Stimulated activated naive B cell treated with anti-CD40 and anti-IgM and Interleukin-4, amounts not matched to agents 10 μg/mL and 1 μg/mL and 100 μg/mL, for 72 hours (primary cell): Measurements from ENCODE around the gene MRNIP.

ENCODE experiments used
- ATAC-seq, 2 donors: fragments of 150-1000 bp; cut with Tn5 transposase; replicated peaks; 2 replicates each; pipeline ENCODE4 v1.10.0; 2021; ENCODE audit warnings: moderate library complexity in 1 of 2
- DNase-seq: peaks from one replicate; pipeline ENCODE4 v3.0.0; 2021
- H3K27ac Mint-ChIP-seq: one replicate; pipeline ENCODE4 v1.8.0; 2022; ENCODE audit warnings: mild to moderate bottlenecking, mixed read lengths
- H3K27me3 Mint-ChIP-seq, 2 donors: one replicate each; pipeline ENCODE4 v1.8.0; 2022; ENCODE audit warnings: mixed read lengths in 2 of 2
- H3K36me3 Mint-ChIP-seq, 2 donors: one replicate each; pipeline ENCODE4 v1.8.0; 2022; ENCODE audit warnings: mixed read lengths in 2 of 2, mild to moderate bottlenecking in 1 of 2
- H3K4me1 Mint-ChIP-seq, 2 donors: one replicate each; pipeline ENCODE4 v1.8.0; 2022; ENCODE audit warnings: mixed read lengths in 2 of 2, mild to moderate bottlenecking in 1 of 2
- H3K4me3 Mint-ChIP-seq, 2 donors: one replicate each; pipeline ENCODE4 v1.8.0; 2022; ENCODE audit warnings: mild to moderate bottlenecking in 2 of 2, mixed read lengths in 2 of 2, moderate library complexity in 1 of 2
- H3K9me3 Mint-ChIP-seq, 2 donors: one replicate each; pipeline ENCODE4 v1.8.0; 2022; ENCODE audit warnings: mixed read lengths in 2 of 2, mild to moderate bottlenecking in 1 of 2

The MRNIP gene

DNA sequence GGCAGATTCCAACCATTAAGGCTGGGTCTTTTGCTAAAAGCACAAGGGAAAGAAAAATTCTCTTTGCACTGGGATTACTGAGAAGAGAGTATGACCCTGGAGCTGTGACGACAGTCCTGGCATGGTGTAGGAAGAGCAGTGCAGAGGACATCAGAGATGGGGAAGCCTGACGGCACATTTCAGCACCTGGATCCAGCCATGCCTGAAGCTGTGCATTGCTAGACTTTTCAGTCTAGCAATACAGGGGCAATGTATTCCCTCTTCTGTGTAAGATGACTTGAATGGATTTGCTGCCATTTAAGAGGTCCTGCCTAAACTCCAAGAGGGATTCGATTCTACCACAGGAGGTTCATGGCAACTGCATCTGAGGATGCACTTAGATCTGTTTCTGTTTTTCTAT is 12.3 kb upstream of the MRNIP start:
- ATAC-seq: no peak
- no peak overlapping the region for H3K27ac Mint-ChIP-seq
- H3K36me3 Mint-ChIP-seq: peaks cover 56 to 64% of the 10 kb centered on the region in 2 donors
- H3K27me3 Mint-ChIP-seq: no peaks in the 10 kb centered on the region
- H3K4me3 Mint-ChIP-seq: no peak overlapping the region
- no peaks in the 10 kb centered on the region for H3K9me3 Mint-ChIP-seq
- H3K4me1 Mint-ChIP-seq: peaks cover 8 to 20% of the 10 kb centered on the region in 2 donors
- no peak for DNase-seq

DNA sequence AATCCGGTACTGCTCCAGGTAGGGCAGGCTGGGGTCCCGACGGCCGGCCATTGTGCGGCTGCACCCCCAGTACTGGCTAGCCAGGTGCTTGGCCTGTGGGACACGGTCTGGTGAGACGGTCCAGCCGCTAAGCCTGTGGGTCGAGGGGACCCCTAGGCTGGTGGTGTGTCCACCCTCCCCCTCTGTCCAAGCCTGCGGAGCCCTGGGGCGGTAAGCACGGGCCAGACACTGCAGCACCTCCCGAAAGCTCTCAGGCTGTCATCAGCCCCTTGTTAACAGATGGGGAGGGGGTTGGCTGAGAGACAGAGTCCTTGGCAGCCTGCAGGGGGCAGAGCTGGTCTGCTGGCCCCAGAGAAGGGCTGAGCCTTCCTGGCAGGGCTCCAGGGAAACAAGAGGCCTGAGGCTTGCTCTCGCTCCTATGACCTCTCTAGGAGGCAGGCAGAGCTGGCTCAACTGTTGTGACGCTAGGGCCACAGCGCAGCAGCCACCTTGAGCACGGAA is 11.8 kb upstream of the MRNIP start:
- no peak overlapping the region for H3K4me3 Mint-ChIP-seq
- peaks cover 58 to 66% of the 10 kb centered on the region in 2 donors for H3K36me3 Mint-ChIP-seq
- H3K9me3 Mint-ChIP-seq: no peaks in the 10 kb centered on the region
- H3K4me1 Mint-ChIP-seq: peaks cover 8 to 23% of the 10 kb centered on the region in 2 donors
- no peak overlapping the region for H3K27ac Mint-ChIP-seq
- no peak for DNase-seq
- no peaks in the 10 kb centered on the region for H3K27me3 Mint-ChIP-seq
- ATAC-seq: peak in 1 of 2 donors; percentile 32

DNA sequence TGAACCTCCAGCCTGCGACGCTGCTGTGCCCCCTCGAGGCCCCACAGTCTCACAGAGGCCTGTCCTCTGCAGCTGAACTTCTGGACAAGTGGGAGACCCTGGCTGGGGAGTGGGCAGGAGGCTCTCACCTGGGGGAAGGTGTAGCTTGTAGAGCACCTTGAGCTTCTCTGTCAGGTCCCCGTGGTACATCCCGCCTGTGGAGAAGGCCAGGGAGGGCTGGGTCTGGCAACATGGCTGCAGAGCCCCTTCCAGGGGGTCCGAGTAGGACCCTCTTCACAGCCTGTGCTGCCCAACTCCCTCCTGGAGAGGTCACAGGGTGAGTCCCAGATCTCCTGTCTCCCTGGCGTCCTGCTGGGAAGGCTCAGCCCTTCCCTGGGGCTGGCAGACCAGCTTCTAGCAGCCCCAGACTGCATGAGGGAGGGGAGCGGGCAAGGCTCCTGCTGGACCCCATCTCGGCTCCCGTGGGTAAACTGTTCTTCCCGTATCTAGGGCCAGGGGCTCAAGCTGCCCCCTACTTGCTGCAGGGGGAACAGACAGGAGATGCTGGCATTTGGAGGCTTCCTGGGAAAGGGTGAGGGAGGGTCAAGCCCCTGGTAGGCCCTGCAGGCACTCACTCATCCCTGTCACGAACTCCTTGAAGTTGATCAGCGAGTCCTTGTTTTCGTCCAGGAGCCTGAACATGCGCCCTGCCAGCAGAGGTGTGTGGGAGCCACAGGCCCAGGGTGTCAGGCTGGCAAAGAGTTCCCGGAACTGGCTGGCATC is 11.2 kb upstream of the MRNIP start:
- H3K27ac Mint-ChIP-seq: peak overlapping the region; percentile 31
- peaks cover 8 to 25% of the 10 kb centered on the region in 2 donors for H3K4me1 Mint-ChIP-seq
- DNase-seq: no peak
- H3K9me3 Mint-ChIP-seq: no peaks in the 10 kb centered on the region
- no peaks in the 10 kb centered on the region for H3K27me3 Mint-ChIP-seq
- H3K36me3 Mint-ChIP-seq: peaks cover 58 to 67% of the 10 kb centered on the region in 2 donors
- H3K4me3 Mint-ChIP-seq: no peak overlapping the region
- no peak for ATAC-seq

DNA sequence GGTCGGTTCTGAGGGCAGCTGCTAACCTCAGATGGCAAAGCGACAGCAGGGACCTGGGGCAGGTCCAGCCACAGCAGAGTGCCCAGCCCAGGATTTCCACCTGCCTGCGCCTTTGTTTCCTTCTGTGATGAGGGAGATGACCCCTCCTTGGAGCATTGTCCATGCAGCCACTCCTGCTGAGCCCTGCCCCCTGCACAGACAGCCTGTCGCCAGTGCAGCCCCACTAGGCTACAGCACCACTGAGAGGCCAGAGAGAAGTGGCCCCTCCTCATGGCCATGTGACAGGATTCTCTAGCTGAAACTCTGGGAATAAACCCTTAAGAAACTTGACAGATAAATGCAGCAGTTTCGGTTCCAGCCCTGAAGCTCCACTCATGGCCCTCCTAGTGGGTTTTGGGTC is 10.5 kb upstream of the MRNIP start:
- H3K27me3 Mint-ChIP-seq: no peaks in the 10 kb centered on the region
- H3K27ac Mint-ChIP-seq: no peak overlapping the region
- H3K4me3 Mint-ChIP-seq: no peak overlapping the region
- peaks cover 56 to 64% of the 10 kb centered on the region in 2 donors for H3K36me3 Mint-ChIP-seq
- peaks cover 8 to 25% of the 10 kb centered on the region in 2 donors for H3K4me1 Mint-ChIP-seq
- no peaks in the 10 kb centered on the region for H3K9me3 Mint-ChIP-seq
- DNase-seq (no peak), ATAC-seq (no peak)

DNA sequence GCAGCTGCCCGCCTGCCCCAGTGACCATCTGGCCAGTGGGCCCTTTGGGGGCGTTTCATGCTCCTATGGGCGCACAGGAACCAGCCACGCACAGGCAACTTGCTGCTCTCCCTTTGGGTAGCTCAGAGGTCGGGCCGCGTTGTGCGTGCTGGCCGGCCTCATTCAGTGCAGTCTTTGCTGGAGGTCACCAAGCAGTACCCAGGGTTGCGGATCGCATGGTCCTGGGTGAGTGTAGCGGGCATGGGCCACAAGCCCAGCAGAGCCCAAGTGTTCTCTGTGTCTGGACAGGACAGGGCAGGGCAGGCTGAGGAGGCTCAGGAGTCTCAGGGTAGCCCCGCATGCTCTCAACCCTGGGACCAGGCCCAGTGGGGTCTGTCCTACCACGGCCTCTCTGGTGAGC is 9.9 kb upstream of the MRNIP start:
- no peak for DNase-seq
- no peak overlapping the region for H3K4me3 Mint-ChIP-seq
- H3K36me3 Mint-ChIP-seq: peaks cover 58 to 64% of the 10 kb centered on the region in 2 donors
- no peak overlapping the region for H3K27ac Mint-ChIP-seq
- H3K9me3 Mint-ChIP-seq: no peaks in the 10 kb centered on the region
- no peak for ATAC-seq
- H3K4me1 Mint-ChIP-seq: peaks cover 8 to 25% of the 10 kb centered on the region in 2 donors
- H3K27me3 Mint-ChIP-seq: no peaks in the 10 kb centered on the region

DNA sequence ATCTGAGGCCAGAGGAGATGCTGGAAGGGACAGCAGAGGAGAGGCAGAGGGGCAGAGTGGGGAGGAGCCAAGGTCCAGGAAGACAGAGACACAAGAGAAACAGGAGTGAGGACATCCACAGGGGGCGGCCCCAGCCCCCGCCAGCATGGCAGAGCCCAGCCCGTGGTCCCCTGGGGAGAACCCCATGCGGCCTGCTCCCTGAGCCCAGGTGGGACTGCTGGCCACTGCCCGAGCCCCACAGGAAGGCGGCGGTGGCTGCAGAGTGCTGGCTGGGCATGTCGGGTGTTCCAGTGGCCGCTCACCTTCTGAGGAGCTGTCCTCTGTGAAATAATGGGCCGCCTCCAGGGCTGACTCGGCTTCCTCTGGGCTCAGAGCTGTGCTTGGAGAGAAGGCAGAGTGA is 8.9 kb upstream of the MRNIP start:
- Mint-ChIP-seq H3K27ac (peak overlapping the region; percentile 20), H3K27me3 (no peaks in the 10 kb centered on the region), H3K4me3 (no peak overlapping the region), H3K9me3 (no peaks in the 10 kb centered on the region), H3K36me3 (peaks cover 67% of the 10 kb centered on the region in 2 donors), H3K4me1 (peaks cover 8 to 25% of the 10 kb centered on the region in 2 donors)
- no peak for ATAC-seq
- no peak for DNase-seq

DNA sequence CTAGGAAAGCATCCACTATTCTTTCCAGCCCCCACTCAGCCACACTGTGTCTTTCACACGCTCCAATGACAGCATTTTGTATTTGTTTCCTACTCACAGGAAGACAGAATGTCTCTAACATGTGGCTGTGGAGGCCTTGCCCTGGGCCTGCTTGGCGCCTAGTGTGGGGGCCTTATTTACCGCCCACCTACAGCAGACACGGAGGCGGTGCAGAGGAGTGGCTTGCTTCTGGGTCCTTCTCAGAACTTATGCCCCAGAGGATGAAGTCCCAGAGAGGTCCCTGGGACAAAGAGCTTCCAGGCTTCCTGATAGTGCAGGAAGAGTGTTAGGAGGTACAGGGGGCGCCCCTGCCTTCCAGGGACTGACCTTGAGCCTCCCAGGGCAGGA is 8.5 kb upstream of the MRNIP start:
- peaks cover 65 to 66% of the 10 kb centered on the region in 2 donors for H3K36me3 Mint-ChIP-seq
- H3K4me1 Mint-ChIP-seq: peaks cover 8 to 25% of the 10 kb centered on the region in 2 donors
- ATAC-seq (no peak), DNase-seq (no peak)
- H3K9me3 Mint-ChIP-seq: no peaks in the 10 kb centered on the region
- no peaks in the 10 kb centered on the region for H3K27me3 Mint-ChIP-seq
- no peak overlapping the region for H3K27ac Mint-ChIP-seq
- H3K4me3 Mint-ChIP-seq: no peak overlapping the region

DNA sequence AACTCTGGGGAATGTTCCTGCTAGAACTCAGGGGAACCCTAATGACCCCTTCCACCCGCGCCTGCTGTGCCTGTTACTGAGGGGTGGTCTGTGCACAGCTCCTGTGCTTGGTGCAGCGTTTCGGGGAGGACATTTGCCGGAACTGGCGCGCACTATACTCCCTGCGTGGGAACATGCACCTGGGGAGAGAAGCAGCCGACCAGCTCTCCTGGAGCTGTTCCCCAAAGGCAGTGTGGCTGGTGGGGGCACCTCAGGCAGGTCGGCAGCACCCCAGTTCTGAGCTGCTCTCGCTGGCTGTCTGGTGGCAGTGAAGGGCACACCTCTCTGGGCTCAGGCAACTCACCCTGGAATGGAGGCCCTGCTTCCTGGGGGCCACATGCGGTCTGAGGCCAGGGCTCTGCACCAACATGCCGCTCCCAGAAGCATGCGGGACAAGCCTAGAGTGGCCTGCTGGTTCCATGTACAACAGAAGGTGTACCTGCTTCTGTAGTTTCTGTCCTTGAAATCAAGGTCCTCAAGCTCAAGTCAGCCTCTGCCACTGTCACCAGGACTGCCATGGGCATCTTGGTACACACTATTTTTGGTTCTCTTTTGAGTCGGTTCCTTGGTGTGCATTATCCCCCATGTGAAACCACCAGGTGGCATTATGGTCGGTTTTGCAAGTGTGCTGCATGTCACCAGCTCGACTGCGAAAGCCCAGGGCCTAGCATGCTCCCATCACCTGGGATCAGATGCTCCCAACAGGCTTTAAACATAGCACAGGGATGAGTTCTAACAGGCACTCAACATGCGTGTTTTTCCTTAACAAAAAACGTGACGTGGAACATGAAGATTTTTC is 7.8 kb upstream of the MRNIP start:
- Mint-ChIP-seq H3K27ac (no peak overlapping the region), H3K4me3 (no peak overlapping the region), H3K9me3 (no peaks in the 10 kb centered on the region), H3K4me1 (peaks cover 8 to 25% of the 10 kb centered on the region in 2 donors), H3K36me3 (peaks cover 64% of the 10 kb centered on the region in 2 donors), H3K27me3 (no peaks in the 10 kb centered on the region)
- ATAC-seq: peak; percentile 78 to 85
- no peak for DNase-seq

DNA sequence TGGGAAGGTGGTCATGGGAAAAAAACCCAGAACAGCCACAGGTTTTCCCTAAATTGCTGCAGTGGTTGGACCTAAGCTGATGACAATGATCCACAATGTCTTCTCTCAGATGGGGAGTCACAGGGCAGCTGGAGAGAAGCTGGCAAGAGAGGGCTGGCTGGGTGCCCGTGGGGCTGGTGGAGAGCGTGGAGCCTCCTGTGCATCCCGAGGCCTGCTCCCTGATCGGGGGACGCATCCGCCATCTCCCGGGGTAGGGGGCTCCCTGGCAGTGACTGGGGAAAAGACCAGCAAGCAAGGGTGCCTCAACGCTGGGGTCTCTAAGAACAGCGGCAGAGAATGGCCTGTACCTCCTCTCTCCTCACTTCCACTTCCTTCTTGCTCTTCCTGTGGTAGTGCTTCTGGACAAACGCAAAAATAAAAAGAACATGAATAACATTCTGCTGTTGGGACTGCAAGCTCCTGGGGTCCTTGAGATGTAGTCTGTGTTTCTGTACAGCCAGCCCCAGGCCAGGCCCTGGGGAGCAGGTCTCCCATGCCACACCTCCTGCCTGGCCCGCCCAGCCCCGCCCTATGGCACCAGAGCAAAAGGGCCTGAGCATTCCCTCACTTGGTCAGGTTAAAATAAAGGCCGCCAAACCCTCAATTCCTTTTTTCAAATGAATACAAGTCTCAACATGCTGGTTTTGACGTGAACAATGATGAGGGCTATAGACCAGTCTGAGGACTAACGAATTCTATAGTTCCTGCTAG is 7.0 kb upstream of the MRNIP start:
- no peak for ATAC-seq
- no peak overlapping the region for H3K4me3 Mint-ChIP-seq
- no peaks in the 10 kb centered on the region for H3K9me3 Mint-ChIP-seq
- no peak overlapping the region for H3K27ac Mint-ChIP-seq
- peaks cover 8 to 25% of the 10 kb centered on the region in 2 donors for H3K4me1 Mint-ChIP-seq
- peaks cover 56 to 57% of the 10 kb centered on the region in 2 donors for H3K36me3 Mint-ChIP-seq
- H3K27me3 Mint-ChIP-seq: no peaks in the 10 kb centered on the region
- no peak for DNase-seq

DNA sequence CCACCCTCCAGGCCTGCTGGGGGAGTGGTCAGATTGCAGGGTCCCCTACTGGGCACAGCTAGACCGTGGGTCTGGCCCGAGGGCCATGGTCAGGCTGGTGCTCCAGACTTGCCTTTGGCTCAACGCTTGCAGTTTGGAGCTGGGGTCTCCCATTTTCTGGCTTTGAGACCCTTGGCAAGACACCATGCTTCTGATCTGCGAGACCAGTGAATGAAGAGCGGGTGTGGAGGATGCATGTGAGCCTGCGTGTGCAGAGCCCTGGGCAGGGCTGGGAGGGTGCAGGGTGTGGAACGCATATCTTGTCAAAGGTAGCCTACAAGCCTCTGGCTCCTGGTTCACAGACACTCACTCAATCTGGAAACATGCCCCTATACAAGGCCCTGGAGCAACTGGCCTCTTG is 6.1 kb upstream of the MRNIP start:
- Mint-ChIP-seq H3K9me3 (no peaks in the 10 kb centered on the region), H3K27me3 (no peaks in the 10 kb centered on the region), H3K4me3 (no peak overlapping the region), H3K4me1 (peaks cover 15 to 35% of the 10 kb centered on the region in 2 donors), H3K27ac (no peak overlapping the region), H3K36me3 (peaks cover 49 to 58% of the 10 kb centered on the region in 2 donors)
- ATAC-seq (no peak), DNase-seq (no peak)

DNA sequence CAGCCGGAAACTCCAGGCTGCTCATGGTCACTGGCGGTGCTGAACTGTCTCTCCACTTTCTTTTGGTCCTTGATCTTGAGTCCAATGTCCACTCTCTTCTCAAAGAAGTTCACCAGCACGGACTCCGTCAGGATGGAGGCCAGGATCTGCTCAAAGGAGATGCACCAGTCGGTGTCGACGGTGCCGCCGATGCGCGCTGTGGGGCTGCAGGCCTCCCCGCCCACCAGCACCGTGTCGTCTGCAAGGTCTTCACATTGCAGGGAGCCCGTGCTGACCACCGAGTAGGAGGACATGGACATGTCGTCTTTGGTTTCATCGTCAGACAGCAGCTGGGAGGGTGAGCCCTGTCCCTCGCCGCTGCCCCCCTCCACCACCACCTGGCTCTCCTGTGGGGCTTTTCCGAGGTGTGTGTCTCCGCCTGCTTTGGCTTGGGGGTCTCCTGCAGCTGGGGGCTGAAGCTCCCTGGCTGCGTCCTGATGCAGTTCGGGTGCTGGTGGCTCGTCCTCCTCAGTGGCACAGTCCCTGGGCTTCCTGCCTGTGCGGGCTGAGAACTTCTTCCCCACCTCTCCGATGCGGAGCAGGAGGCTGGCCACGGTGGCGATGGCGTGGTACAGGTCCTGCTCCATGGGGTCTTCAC is 5.0 kb upstream of the MRNIP start:
- peaks cover 15 to 42% of the 10 kb centered on the region in 2 donors for H3K4me1 Mint-ChIP-seq
- H3K4me3 Mint-ChIP-seq: no peak overlapping the region
- ATAC-seq (no peak), DNase-seq (no peak)
- H3K36me3 Mint-ChIP-seq: peaks cover 45 to 48% of the 10 kb centered on the region in 2 donors
- H3K27me3 Mint-ChIP-seq: no peaks in the 10 kb centered on the region
- H3K27ac Mint-ChIP-seq: peak overlapping the region; percentile 75
- H3K9me3 Mint-ChIP-seq: no peaks in the 10 kb centered on the region

DNA sequence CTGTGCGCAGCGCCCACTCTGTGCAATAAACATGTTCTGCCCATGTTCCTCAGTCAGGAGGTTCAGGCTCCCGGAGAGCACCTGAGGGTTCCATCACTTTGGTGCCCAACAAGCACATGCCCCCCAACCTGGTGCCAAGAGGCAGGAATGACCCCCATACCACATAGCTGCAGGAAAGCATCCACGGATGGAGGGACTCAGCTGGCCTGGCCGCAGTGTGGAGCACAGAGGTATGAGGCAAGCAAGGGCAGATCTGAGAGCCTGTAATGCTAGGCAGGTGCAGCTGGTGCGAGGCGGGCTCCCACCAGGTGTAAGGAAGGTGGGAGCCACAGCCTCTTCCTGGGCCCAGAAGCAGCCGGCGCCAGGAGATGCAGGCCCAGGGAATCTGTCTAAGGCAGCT is 4.3 kb upstream of the MRNIP start:
- no peak for ATAC-seq
- H3K36me3 Mint-ChIP-seq: peaks cover 39 to 41% of the 10 kb centered on the region in 2 donors
- peak overlapping the region; percentile 79 for H3K27ac Mint-ChIP-seq
- H3K9me3 Mint-ChIP-seq: no peaks in the 10 kb centered on the region
- H3K4me3 Mint-ChIP-seq: no peak overlapping the region
- DNase-seq: no peak
- H3K27me3 Mint-ChIP-seq: no peaks in the 10 kb centered on the region
- H3K4me1 Mint-ChIP-seq: peaks cover 17 to 40% of the 10 kb centered on the region in 2 donors

DNA sequence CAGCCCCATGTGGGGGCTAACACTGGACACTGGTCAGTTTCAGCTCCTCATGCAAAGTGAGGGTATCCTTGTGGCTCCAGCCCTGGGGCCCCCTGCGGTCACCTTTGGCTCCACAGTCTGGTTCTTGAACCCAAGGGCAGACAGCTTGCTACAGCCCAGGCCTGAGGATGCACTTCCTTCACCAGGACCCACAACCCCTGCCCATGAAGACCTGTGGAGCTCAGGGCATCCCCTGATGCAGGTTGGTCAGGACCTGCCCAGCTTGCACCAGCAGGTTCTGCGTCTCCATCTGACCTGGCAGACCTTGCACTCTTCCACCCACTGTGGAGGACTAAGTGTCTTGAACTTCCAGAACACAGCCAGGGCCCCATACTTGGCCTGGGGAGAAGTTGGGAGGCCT is 3.7 kb upstream of the MRNIP start:
- Mint-ChIP-seq H3K36me3 (peaks cover 36 to 37% of the 10 kb centered on the region in 2 donors), H3K9me3 (no peaks in the 10 kb centered on the region), H3K27me3 (no peaks in the 10 kb centered on the region), H3K27ac (no peak overlapping the region), H3K4me3 (no peak overlapping the region), H3K4me1 (peaks cover 16 to 39% of the 10 kb centered on the region in 2 donors)
- no peak for DNase-seq
- no peak for ATAC-seq

DNA sequence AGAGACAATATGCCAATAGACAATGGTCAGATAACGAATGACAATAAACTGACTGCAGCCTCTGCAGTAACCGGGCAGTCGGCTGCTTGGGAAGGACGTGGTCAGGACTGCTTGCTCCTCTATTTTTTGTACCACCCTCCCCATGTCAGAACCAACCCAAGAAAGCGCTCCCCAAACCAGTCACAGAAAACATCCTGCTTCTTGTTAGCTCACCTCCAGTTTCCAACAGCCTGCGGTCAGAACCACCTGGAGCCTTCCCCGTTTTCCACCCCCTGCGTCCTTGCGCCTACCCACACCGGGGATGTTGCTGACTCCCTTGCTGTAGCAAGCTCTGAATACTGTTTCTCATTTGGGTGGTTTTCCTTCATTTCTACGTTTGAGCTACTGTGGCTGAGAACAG is 1.7 kb upstream of the MRNIP start:
- Mint-ChIP-seq H3K27me3 (no peaks in the 10 kb centered on the region), H3K27ac (peak overlapping the region; percentile 53)

More for the DNA sequence above, 1.7 kb upstream of the MRNIP start:
- no peak for ATAC-seq
- Mint-ChIP-seq H3K4me1 (peaks cover 9 to 26% of the 10 kb centered on the region in 2 donors), H3K4me3 (peak overlapping the region; percentile 41 to 64), H3K9me3 (no peaks in the 10 kb centered on the region), H3K36me3 (peaks cover 26 to 28% of the 10 kb centered on the region in 2 donors)
- DNase-seq: no peak
